ENCODE data around the gene PTPN1.
A peak's percentile ranks its signal among the peaks of the same experiment; 100 is the strongest.
"Not testable (repeated sequence)": the region's sequence is repeated elsewhere in the genome, so short reads cannot be mapped to it uniquely, and the experiment has no call there.

The PTPN1 gene

DNA sequence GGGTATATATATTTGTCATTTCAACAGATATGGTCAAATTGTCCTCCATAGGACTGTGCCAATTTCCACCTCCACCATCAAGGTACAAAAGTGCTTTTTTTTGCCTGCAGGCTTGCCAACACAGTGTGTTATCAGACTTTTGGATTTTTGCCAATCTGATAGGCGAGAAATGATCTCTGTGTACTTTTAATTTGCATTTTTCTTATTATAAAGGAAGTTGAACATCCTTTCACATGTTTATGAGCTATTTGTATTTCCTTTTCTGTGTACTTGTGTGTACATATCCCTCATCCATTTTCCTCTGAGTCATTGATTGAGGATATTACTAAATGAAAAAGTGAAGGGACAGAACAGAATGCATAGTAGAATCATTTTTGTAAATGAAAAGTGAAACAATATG lies 39.0 kb upstream of the PTPN1 start:
- no peak overlapping the region for H3K4me3 ChIP-seq (ENCODE audit: low read depth, low read length)
- in situ Hi-C loops (cut with HindIII; ENCODE audit: low sequenced_read_pairs), result no loop called here
- DNase-seq (ENCODE audit: low read depth), result no peak
- TF ChIP-seq, protein P1, sequence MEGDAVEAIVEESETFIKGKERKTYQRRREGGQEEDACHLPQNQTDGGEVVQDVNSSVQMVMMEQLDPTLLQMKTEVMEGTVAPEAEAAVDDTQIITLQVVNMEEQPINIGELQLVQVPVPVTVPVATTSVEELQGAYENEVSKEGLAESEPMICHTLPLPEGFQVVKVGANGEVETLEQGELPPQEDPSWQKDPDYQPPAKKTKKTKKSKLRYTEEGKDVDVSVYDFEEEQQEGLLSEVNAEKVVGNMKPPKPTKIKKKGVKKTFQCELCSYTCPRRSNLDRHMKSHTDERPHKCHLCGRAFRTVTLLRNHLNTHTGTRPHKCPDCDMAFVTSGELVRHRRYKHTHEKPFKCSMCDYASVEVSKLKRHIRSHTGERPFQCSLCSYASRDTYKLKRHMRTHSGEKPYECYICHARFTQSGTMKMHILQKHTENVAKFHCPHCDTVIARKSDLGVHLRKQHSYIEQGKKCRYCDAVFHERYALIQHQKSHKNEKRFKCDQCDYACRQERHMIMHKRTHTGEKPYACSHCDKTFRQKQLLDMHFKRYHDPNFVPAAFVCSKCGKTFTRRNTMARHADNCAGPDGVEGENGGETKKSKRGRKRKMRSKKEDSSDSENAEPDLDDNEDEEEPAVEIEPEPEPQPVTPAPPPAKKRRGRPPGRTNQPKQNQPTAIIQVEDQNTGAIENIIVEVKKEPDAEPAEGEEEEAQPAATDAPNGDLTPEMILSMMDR (IDR thresholded peaks at IDR 0.05; ENCODE audit: low read depth, low read length, missing control alignments), result no peak

DNA sequence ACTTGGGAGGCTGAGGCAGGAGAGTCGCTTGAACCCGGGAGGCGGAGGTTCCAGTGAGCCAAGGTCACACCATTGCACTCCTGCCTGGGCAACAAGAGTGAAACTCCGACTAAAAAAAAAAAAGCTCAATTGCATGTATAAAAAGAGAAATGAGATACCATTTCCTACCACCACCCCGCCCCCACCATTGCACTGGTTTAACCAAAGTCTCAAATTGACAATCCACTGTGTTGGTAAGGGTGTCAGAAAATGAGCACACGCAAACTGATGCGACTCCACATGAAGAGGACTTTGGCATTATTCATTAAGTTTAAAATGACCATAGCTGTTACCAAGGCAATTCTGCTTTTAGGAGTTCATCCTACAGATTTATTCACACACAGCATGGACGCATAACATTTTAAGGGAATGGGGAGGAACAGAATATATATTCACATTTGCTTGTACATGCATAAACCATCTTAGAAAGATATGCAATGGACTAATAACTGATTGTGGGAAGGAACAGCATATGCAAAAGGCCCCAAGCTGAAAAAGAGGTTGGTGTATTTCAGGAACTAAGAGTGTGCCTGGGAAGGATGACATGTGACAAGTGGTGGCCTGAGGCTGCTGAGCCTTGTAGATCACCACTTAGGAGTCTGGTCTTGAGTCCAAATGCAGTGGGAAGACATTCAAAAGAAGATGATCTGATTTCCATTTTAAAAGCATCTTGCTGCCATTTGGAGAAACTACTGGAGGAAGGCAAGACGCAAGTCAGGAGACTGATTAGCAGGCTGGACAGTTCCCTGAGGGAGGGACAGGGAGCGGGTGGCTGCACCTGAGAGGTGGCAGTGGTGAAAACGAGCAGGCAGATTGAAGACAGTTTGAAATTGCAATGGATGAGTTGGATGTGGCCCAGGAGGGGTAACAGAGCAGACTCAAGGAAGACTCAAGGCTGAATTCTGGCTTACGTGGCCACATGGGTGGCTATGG lies 37.2 kb upstream of the PTPN1 start:
- in situ Hi-C loops (cut with HindIII; ENCODE audit: low sequenced_read_pairs), result no loop called here
- no peak overlapping the region for H3K4me3 ChIP-seq (ENCODE audit: low read depth, low read length)
- DNase-seq (ENCODE audit: low read depth), result no peak
- TF ChIP-seq, protein P1 (IDR thresholded peaks at IDR 0.05; ENCODE audit: low read depth, low read length, missing control alignments), result no peak

DNA sequence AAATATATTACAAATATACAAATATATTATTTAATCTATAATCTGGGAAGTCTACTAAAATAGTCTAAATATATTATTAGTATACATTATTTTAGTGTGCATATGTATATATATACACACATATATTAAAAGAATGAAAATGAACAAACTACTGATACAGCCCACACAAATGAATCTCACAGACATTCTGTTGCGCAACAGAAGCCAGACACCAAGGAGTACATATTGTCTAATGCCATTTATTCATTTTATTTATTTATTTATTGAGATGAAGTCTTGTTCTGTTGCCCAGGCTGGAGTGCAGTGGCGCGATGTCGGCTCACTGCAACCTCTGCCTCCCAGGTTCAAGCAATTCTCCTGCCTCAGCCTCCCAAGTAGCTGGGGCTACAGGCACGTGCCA lies 35.8 kb upstream of the PTPN1 start:
- in situ Hi-C loops (cut with HindIII; ENCODE audit: low sequenced_read_pairs); DNase-seq (ENCODE audit: low read depth): not testable (repeated sequence)

DNA sequence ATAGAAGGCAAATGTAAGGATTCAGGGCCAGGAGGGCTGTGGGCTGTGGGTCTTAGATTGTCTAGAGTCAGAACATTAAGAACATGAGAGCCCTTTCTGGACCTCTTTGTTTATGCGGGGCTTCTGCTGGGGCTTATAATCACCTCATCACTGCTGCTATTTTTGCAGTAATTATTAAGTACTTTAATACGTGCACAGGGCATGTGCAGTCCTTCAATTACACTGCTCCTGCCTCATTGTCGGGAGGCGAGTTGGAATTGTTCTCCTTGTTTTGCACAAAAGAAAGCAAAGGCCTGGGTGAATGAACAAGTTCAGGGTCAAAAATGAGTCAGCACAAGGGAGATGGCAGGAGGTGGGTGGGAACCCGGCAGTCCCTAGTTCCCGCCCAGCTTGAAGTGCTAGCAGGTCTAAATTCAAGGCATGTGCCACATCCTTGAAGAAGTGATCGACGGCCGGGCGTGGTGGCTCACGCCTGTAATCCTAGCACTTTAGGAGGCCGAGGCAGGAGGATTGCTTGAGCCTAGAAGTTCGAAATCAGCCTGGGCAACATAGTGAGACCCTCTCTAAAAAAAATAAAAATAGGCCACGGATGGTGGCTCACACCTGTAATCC lies 34.4 kb upstream of the PTPN1 start:
- in situ Hi-C loops (cut with HindIII; ENCODE audit: low sequenced_read_pairs), result no loop called here
- TF ChIP-seq, protein P1 (IDR thresholded peaks at IDR 0.05; ENCODE audit: low read depth, low read length, missing control alignments), result no peak
- no peak overlapping the region for H3K4me3 ChIP-seq (ENCODE audit: low read depth, low read length)
- no peak for DNase-seq (ENCODE audit: low read depth)

More for the DNA sequence above, 35.8 kb upstream of the PTPN1 start:
- H3K4me3 ChIP-seq (ENCODE audit: low read depth, low read length), result not testable (repeated sequence)

DNA sequence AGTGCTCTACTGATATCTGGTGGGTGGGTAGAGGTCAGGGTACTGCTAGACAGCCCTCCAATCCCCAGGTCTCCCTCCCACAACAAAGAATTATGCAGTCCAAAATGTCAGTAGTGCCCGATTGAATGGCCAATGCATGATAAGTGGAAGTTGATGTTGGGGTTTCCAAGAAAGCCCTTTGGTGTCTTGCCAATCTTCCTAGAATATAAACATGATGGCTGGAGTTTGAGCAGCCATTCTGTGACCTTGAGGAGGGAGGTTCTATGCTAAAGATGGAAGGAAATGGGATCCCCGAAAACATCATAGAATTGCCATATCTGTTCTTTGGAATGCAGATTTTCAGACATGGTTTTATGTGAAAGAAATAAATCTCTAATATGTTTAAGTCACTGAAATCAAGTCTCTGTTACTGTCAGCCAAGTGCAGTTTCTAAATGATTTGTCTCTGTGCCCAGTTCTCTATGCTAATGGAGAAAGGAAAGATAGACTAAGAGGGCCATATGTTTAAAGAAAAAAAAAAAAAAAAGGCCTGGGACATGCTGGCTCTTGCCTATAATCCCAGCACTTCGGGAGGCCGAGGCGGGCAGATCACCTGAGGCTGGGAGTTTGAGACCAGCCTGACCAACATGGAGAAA lies 32.8 kb upstream of the PTPN1 start:
- H3K4me3 ChIP-seq (ENCODE audit: low read depth, low read length), result no peak overlapping the region
- DNase-seq (ENCODE audit: low read depth), result no peak
- TF ChIP-seq, protein P1 (IDR thresholded peaks at IDR 0.05; ENCODE audit: low read depth, low read length, missing control alignments), result no peak
- in situ Hi-C loops (cut with HindIII; ENCODE audit: low sequenced_read_pairs), result no loop called here

DNA sequence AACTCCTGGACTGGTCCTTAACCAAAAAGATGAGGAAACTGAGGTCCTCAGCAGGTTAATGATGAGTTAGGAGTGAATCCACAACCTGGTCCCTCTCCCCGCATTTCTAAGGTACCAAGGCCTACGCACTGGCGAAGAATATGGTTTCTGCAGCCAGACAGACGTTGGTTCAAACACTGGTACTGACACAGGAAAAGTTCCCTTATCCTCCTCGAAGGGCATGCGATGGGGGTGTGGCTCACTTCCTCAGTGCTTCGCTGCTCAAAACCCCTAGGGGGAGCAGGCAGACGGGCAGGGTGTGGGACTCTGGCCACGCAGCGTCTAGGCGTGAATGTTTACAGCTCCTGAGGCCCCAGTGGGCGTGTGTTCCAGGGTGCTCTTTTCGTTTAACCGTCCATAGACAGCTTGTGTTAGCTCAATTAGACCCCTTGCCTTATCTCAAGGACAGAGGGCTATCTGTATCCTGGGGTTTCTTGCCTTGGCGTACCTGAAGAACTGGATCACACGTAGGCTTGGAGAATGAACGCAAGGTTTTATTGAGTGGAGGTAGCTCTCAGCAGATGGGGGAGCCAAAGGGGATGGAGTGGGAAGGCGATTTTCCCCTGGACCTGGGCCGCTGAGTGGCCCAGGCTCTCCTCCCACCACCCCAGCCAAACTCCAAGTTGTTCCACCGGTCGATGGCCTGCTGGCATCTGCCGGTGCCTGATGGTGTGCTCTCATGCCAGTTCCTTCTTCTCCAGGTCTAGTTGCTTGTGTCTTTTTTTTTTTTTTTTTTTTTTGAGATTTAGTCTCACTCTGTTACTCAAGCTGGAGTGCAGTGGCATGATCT lies 31.8 kb upstream of the PTPN1 start:
- in situ Hi-C loops (cut with HindIII; ENCODE audit: low sequenced_read_pairs), result no loop called here
- TF ChIP-seq, protein P1 (IDR thresholded peaks at IDR 0.05; ENCODE audit: low read depth, low read length, missing control alignments), result peak; percentile 70
- no peak overlapping the region for H3K4me3 ChIP-seq (ENCODE audit: low read depth, low read length)
- DNase-seq (ENCODE audit: low read depth), result no peak

Data from astrocyte of the cerebellum (primary cell).